ENCODE results near the gene TK1.
"Not testable (repeated sequence)": the region's sequence is repeated elsewhere in the genome, so short reads cannot be mapped to it uniquely, and the experiment has no call there.

- not testable (repeated sequence) for TF ChIP-seq CTCF, POLR2AphosphoS5, EP300 (IDR thresholded peaks at IDR 0.05)
Observed at GRCh38 chr17:78171591-78172248, 15.1 kb downstream of the TK1 start.

Measured in suprapubic skin (tissue), 4 donors.